ENCODE results near the gene STUB1.

DNA sequence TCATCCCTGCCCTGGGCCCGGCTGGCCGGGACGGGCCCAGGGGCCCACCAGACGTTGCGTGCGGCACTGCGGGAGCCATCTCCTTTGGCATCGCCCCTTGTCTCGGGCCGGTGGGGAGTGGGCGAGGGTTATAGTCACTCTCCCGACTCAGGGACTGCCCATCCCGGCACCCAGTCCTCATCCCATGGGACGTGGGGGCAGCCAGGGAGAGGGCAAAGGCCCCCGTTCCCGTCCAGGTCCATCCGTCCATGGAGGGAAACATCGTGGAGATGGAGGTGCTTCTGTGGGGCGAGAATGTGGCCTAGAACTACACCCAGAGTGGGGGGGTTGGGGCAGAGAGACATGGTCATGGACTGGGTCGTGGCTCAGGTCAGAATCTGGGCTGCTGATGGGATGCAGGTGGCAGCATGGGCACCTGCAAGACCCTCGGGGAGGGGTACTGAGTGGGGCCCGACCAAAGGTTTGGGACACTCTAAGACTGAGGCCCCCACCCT, 33.5 kb upstream of the STUB1 start:
- TF ChIP-seq, protein P1, sequence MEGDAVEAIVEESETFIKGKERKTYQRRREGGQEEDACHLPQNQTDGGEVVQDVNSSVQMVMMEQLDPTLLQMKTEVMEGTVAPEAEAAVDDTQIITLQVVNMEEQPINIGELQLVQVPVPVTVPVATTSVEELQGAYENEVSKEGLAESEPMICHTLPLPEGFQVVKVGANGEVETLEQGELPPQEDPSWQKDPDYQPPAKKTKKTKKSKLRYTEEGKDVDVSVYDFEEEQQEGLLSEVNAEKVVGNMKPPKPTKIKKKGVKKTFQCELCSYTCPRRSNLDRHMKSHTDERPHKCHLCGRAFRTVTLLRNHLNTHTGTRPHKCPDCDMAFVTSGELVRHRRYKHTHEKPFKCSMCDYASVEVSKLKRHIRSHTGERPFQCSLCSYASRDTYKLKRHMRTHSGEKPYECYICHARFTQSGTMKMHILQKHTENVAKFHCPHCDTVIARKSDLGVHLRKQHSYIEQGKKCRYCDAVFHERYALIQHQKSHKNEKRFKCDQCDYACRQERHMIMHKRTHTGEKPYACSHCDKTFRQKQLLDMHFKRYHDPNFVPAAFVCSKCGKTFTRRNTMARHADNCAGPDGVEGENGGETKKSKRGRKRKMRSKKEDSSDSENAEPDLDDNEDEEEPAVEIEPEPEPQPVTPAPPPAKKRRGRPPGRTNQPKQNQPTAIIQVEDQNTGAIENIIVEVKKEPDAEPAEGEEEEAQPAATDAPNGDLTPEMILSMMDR (conservative IDR thresholded peaks at IDR 0.05; ENCODE audit: low read depth in 2 of 2): no peak
- TF ChIP-seq EZH2 (IDR thresholded peaks at IDR 0.05; ENCODE audit: low read depth, unreplicated experiment) (no peak), EZH2phosphoT487 (IDR thresholded peaks at IDR 0.05; ENCODE audit: unreplicated experiment) (no peak), JUNB (IDR thresholded peaks at IDR 0.05; ENCODE audit: unreplicated experiment) (no peak), POLR2AphosphoS5 (IDR thresholded peaks at IDR 0.05; ENCODE audit: low read depth) (no peak), NANOG (IDR thresholded peaks at IDR 0.05; ENCODE audit: borderline replicate concordance) (no peak)

Data from GM23338 (cell line).